HG02763 (cell line): ENCODE data around the gene ACD.

Experiments
- ATAC-seq: cut with Tn5 transposase; IDR thresholded peaks from one replicate; pipeline ENCODE4 v1.9.1; 2021; ENCODE audit warnings: mild to moderate bottlenecking, moderate library complexity; ENCODE audit not compliant: unreplicated experiment

Gene ACD

GRCh38 chr16:67662653-67663010 is 2.6 kb upstream of the ACD start:
- ATAC-seq = no peak

DNA sequence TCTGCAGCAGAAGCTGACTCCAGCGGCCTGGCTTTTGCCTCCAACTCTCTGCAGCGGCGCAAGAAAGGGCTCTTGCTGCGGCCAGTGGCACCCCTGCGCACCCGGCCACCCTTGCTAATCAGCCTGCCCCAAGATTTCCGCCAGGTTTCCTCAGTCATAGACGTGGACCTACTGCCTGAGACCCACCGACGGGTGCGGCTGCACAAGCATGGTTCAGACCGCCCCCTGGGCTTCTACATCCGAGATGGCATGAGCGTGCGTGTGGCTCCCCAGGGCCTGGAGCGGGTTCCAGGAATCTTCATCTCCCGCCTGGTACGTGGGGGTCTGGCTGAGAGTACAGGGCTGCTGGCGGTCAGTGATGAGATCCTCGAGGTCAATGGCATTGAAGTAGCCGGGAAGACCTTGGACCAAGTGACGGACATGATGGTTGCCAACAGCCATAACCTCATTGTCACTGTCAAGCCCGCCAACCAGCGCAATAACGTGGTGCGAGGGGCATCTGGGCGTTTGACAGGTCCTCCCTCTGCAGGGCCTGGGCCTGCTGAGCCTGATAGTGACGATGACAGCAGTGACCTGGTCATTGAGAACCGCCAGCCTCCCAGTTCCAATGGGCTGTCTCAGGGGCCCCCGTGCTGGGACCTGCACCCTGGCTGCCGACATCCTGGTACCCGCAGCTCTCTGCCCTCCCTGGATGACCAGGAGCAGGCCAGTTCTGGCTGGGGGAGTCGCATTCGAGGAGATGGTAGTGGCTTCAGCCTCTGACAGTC is 2.0 kb upstream of the ACD start:
- no peak for ATAC-seq

- no peak for ATAC-seq
Measured at GRCh38 chr16:67661101-67661761, 1.2 kb upstream of the ACD start.

DNA sequence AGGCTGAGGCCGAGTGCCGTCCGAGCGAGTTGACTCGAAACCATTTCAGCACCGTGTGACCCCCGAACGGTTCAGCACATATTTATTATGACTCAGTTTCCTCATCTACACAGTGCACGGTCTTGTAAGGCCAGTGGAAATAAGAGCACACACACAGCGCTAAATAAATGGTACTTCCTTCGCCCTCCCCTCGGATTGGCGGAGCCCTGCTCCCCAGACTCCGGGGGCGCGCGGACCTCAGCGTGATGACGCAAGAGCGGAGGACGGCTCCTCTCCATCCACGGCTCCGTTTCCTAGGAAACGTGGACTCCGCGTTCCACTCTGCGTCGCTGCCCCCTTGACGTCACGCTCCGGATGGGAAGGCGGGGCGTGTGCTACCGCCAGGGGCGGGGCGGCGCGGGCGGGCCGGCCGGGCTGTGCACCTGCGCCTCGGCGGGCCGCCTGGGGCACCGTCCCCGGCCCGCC is 536 bp upstream of the ACD start, which contains the start of gene PARD6A:
TSS of gene PARD6A (plus strand) at position 397 of the 465 bp plus-strand sequence. CDS start 79 bp downstream, outside the sequence.
- ATAC-seq = peak; percentile 82

GRCh38 chr16:67658849-67659674 is 998 bp downstream of the ACD start:
- no peak for ATAC-seq

DNA sequence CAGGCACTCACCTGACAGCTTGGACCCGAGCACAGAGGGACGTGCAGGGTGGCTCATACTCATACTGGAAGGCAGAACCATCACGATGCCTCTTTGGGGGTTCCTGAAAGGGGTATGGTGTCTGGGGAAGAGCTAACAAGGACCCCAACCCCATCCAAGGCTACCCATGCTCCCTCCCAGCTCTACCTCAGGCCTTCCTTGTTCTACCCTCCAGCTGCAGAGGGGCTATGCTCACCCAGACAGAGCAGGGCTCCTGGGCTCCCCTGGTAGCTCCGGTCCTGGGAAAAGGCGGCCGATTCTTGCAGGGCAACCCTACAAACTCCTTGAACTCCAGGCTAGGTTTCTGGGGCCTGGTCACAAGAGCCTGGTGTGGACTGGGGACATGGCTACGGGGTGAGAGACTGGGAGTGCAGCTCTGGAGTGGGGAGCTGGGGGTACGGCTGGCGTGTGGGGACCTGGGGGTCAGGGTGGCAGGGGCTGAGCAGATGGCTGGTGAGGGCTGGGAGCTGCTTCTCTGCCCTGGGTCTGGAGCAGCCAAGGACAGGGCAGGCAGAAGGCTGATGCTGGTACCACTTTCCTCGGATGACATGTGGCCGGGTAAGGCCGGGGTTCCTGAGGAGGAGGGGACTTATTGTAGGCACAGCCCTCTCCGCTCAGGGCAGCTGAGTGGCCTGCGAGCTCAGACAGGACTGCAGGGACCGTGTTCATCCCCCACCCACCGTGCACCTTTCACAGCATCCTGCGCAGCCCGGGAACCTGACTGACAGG is 2.1 kb downstream of the ACD start:
- no peak for ATAC-seq

DNA sequence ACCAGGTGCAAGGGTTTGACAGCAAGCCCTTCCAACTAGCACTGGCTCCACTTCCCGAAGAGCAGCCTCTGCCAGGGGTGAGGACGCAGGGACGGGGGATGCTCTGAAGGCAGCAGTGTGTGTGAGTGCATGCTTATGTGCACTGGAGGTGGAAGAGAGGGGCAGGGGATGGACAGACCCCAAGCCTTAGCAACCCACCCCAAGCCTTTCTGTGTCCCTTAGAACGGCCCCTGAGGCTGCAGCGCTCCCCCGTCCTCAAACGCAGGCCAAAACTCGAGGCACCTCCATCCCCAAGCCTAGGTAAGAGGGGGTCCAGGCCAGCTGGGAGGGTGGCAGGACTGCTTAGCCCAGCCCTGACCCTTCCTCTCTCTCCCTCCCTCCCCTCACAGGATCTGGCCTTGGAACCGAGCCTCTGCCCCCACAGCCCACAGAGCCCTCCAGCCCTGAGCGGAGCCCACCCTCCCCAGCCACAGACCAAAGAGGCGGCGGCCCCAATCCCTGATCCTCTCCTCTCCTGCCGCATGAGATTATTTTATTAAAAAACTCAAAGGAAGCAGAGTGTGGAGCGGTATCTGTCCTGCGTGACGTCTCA is 2.9 kb downstream of the ACD start:
- ATAC-seq = no peak

GRCh38 chr16:67656344-67657016 is 3.6 kb downstream of the ACD start:
- no peak for ATAC-seq

GRCh38 chr16:67655363-67655762 is 4.7 kb downstream of the ACD start:
- no peak for ATAC-seq

- ATAC-seq = no peak
Measured at GRCh38 chr16:67654403-67654911, 5.6 kb downstream of the ACD start.

- no peak for ATAC-seq
Measured at GRCh38 chr16:67653789-67654402, 6.2 kb downstream of the ACD start.

DNA sequence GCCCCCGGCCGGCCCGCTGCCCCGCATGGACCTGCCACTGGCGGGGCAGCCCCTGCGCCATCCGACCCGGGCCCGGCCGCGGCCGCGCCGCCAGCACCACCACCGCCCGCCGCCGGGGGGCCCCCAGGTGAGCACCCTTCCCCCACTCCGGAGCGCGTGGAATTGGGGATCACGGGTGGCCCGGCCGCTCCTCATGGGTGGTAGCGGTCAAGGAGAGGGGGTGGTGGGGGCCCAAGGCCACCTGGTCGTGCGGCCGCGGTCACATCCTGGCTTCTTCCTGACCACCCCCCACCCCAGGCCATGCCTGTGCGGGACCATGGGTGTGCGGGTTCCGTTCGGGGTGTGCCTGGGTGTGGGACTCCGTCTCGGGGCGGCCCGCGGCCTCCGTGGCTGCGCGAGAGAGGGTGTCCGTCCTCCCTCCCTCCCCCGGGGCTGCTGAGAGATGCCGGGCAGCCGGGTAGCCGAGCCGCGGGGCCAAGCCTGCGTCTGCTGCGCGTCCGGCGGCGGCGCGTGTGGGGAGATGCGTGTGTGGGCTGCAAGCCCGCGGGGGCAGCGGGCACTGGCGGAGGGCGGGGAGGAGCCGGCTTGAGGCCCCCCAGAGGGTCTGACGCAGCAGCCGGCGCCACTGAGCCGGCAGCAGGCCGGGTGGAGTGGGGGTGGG is 6.8 kb downstream of the ACD start:
- ATAC-seq = no peak

GRCh38 chr16:67652578-67653127 is 7.4 kb downstream of the ACD start:
- no peak for ATAC-seq

DNA sequence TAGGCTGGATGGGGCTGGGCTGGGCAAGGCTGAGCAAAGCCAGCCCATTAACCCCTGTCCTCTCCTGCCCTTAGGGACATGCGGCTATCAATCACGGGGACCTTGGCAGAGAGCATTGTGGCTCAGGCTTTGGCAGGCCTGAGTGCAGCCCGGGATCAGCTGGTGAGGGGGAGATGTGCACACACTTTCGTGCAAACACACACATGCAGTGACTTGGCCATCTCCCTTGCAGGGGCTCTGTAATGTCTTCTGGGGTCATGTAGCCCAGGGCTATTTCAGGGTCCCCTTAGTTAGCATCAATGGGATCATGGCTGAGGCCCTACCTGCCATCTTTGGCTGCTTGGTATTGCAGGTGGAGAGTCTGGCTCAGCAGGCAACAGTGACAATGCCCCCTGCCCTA is 8.2 kb downstream of the ACD start:
- ATAC-seq = no peak

GRCh38 chr16:67651039-67651438 is 9.0 kb downstream of the ACD start:
- ATAC-seq = no peak

DNA sequence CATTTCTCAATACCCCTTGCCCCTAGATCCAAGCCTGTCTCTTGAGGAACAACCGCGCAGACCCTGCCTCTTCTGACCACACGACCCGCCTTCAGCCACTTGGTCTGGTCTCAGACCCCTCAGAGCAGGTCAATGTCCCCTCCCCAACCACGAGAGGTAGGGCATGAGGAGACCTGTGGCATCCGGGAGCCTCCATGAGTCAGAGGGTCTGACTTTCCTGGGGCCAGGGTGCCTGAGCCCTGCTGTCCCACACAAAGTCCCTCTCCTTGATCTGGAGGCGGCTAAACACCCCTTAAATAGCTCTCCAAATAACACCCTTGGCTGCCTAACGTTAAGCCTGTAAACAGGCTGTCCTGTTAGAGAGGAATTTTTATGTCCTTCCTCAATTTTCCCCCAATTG is 10.0 kb downstream of the ACD start:
- ATAC-seq = no peak

DNA sequence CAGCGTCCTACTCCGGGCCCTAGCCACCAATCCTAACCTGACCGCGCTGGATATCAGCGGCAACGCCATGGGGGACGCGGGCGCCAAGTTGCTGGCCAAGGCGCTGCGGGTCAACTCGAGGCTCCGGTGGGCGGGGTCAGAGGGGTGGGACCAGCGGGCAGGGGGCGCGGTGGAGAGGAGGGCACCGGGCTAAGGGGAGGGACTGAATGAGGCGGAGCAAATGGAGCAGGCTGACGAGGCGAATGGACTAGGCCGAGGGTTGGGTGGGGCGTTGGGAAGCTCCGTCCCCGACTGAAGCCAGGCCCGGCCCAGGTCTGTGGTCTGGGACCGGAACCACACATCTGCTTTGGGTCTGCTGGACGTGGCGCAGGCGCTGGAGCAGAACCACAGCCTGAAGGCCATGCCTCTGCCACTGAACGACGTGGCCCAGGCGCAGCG is 10.5 kb downstream of the ACD start:
- ATAC-seq = no peak

DNA sequence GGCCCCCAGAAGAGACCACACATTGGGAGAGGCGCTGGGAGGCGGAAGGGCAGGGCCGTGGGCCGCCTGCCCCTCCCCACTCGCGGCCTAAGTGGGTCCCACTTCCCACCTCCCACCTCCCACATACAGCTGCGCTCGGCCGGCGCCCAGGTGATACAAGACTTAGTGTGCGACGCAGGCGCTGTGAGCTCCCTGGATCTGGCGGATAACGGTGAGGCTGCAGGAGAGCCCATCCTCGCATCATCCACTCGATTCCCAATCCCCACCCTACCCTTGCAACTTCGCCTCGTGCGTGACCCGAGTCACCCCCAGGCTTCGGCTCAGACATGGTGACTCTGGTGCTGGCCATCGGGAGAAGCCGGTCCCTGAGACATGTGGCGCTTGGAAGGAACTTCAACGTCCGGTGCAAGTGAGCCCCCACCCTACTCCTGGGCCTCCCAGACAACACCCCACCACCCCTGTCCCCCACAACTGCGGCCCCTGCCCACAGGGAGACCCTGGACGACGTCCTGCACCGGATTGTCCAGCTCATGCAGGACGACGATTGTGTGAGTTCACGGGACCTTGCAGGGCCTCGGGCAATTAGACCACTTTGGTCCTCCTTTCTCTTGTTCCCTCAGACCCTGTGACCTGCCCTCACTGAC is 11.2 kb downstream of the ACD start:
- ATAC-seq = no peak
